Activated CD8-positive, alpha-beta memory T cell treated with anti-CD3 and anti-CD28 coated beads for 24 hours (primary cell): ENCODE data around the gene AP1G2.
"Not testable (repeated sequence)": the region's sequence is repeated elsewhere in the genome, so short reads cannot be mapped to it uniquely, and the experiment has no call there.

Experiments used
- DNase-seq: peaks from one replicate; pipeline ENCODE4 v3.0.0-alpha.2; 2020

Gene AP1G2

GRCh38 chr14:23555882-23556699, 11.5 kb downstream of the AP1G2 start, which contains the start of gene THTPA:
Gene THTPA, plus strand, starts transcription at chr14:23556271. Its CDS starts 487 bp downstream, at chr14:23556758.
- peak; percentile 96 for DNase-seq

- no peak for DNase-seq
Observed at GRCh38 chr14:23555533-23555881, 12.1 kb downstream of the AP1G2 start.

GRCh38 chr14:23551266-23552028, 16.1 kb downstream of the AP1G2 start, which contains the start of gene ZFHX2:
Gene ZFHX2, minus strand, starts transcription at chr14:23551765. Its CDS starts 16,440 bp downstream, at chr14:23535325.
- peak; percentile 91 for DNase-seq

GRCh38 chr14:23550812-23551265, 16.8 kb downstream of the AP1G2 start:
- DNase-seq, result no peak

GRCh38 chr14:23550131-23550811, 17.3 kb downstream of the AP1G2 start:
- DNase-seq, result no peak

GRCh38 chr14:23548351-23549318, 19.0 kb downstream of the AP1G2 start:
- DNase-seq, result no peak

GRCh38 chr14:23547924-23548323, 19.7 kb downstream of the AP1G2 start:
- DNase-seq, result no peak

- DNase-seq, result no peak
Observed at GRCh38 chr14:23546450-23547035, 21.0 kb downstream of the AP1G2 start.

GRCh38 chr14:23545740-23546365, 21.7 kb downstream of the AP1G2 start:
- DNase-seq, result no peak

- DNase-seq, result no peak
Observed at GRCh38 chr14:23544511-23545447, 22.8 kb downstream of the AP1G2 start.

- DNase-seq, result no peak
Observed at GRCh38 chr14:23543403-23543802, 24.2 kb downstream of the AP1G2 start.

GRCh38 chr14:23542261-23542660, 25.3 kb downstream of the AP1G2 start:
- DNase-seq, result no peak

- no peak for DNase-seq
Observed at GRCh38 chr14:23540141-23540469, 27.5 kb downstream of the AP1G2 start.

GRCh38 chr14:23539248-23540140, 28.1 kb downstream of the AP1G2 start:
- no peak for DNase-seq

GRCh38 chr14:23538785-23539184, 28.8 kb downstream of the AP1G2 start:
- DNase-seq, result no peak

GRCh38 chr14:23538050-23538718, 29.4 kb downstream of the AP1G2 start:
- DNase-seq, result no peak

- no peak for DNase-seq
Observed at GRCh38 chr14:23537351-23538049, 30.1 kb downstream of the AP1G2 start.

GRCh38 chr14:23536906-23537305, 30.7 kb downstream of the AP1G2 start:
- DNase-seq, result not testable (repeated sequence)
